Measurements from ENCODE around the gene TES.

- TF ChIP-seq, protein P1, sequence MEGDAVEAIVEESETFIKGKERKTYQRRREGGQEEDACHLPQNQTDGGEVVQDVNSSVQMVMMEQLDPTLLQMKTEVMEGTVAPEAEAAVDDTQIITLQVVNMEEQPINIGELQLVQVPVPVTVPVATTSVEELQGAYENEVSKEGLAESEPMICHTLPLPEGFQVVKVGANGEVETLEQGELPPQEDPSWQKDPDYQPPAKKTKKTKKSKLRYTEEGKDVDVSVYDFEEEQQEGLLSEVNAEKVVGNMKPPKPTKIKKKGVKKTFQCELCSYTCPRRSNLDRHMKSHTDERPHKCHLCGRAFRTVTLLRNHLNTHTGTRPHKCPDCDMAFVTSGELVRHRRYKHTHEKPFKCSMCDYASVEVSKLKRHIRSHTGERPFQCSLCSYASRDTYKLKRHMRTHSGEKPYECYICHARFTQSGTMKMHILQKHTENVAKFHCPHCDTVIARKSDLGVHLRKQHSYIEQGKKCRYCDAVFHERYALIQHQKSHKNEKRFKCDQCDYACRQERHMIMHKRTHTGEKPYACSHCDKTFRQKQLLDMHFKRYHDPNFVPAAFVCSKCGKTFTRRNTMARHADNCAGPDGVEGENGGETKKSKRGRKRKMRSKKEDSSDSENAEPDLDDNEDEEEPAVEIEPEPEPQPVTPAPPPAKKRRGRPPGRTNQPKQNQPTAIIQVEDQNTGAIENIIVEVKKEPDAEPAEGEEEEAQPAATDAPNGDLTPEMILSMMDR (IDR thresholded peaks at IDR 0.05) = no peak
- TF ChIP-seq POLR2A (IDR thresholded peaks at IDR 0.05) = no peak
Observed at GRCh38 chr7:116197360-116197759, 13.0 kb upstream of the TES start.

Data from heart left ventricle (tissue), 13 donors.